ENCODE results near the gene ZNF827. TPM values are rescaled to one million over a fixed set of nuclear protein-coding genes. Genes with fewer than 3 reads are reported as not detected.

ZNF827 gene
- total RNA-seq, 1 experiment from 2014 or later = 5.3 TPM

DNA sequence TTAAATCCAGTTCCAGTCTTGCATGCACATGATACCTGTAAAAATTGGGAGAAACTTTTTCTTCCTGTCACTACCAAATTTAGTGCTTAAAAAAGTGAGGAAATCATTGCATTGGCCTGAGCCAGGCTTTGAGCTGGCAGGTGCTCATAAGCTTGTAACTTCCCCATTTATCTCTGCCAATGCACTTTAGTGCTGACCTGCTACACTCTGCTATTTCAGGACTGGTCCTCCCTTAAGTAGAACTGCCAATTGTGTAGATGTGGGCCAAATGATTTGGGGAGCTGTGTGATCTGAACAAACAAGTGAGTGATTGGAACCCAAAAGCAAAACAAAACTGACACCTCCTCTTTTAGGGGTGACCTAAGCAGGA is 51.8 kb downstream of the ZNF827 start:
- TF ChIP-seq, protein P1, sequence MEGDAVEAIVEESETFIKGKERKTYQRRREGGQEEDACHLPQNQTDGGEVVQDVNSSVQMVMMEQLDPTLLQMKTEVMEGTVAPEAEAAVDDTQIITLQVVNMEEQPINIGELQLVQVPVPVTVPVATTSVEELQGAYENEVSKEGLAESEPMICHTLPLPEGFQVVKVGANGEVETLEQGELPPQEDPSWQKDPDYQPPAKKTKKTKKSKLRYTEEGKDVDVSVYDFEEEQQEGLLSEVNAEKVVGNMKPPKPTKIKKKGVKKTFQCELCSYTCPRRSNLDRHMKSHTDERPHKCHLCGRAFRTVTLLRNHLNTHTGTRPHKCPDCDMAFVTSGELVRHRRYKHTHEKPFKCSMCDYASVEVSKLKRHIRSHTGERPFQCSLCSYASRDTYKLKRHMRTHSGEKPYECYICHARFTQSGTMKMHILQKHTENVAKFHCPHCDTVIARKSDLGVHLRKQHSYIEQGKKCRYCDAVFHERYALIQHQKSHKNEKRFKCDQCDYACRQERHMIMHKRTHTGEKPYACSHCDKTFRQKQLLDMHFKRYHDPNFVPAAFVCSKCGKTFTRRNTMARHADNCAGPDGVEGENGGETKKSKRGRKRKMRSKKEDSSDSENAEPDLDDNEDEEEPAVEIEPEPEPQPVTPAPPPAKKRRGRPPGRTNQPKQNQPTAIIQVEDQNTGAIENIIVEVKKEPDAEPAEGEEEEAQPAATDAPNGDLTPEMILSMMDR (IDR thresholded peaks at IDR 0.05; ENCODE audit: insufficient read depth in 1 of 2, low read depth in 1 of 2, low read length in 1 of 2, severe bottlenecking in 1 of 2, unreplicated experiment in 1 of 2) = no peak
- Histone ChIP-seq H3K36me3 (ENCODE audit: control insufficient read depth, insufficient read depth, low read length) (no peaks in the 10 kb centered on the region), H3K4me1 (no peaks in the 10 kb centered on the region), H3K9me3 (no peaks in the 10 kb centered on the region), H3K4me3 (ENCODE audit: low read depth, low read length) (no peak overlapping the region), H3K27me3 (replicated peaks; ENCODE audit: control insufficient read depth, insufficient read depth, low read length) (no peaks in the 10 kb centered on the region)
- no peaks in the 10 kb centered on the region for H3K9me3 Mint-ChIP-seq (ENCODE audit: unreplicated experiment)
- BruUV-seq (replicated peaks) = no TSS peak
- H3K36me3 Mint-ChIP-seq (ENCODE audit: insufficient read depth, unreplicated experiment) = no peaks in the 10 kb centered on the region
- no peak overlapping the region for H3K4me3 Mint-ChIP-seq (ENCODE audit: unreplicated experiment)
- POLR2A ChIA-PET = no interaction called here
- H3K27ac Mint-ChIP-seq (ENCODE audit: unreplicated experiment) = no peak overlapping the region
- H3K27me3 Mint-ChIP-seq (ENCODE audit: insufficient read depth, unreplicated experiment) = no peaks in the 10 kb centered on the region
- H3K4me1 Mint-ChIP-seq (ENCODE audit: low read depth, unreplicated experiment) = no peaks in the 10 kb centered on the region
- no peak for DNase-seq
- CTCF ChIA-PET = no interaction called here
- intact Hi-C loops (cut with micrococcal nuclease; ENCODE audit: unreplicated experiment) = no loop called here

DNA sequence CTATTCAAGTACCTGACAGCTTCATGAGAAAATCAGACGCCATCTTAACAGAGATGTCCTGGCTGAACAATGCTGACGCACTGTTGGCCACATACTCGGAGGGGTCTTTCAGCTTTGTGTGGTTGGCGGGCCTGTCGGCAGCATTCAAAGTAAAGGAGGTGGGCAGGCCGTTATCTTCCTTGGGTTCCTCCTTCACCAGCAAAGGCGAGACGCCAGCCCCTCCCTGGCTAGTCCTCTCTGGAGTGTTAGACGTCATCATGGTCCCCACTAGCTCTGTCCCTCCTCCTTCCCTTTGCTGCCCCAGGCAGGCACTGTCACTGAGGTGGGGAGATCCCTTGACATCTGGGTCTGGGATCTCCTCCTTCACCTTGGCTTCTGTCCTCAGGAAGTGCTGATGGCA is 53.0 kb downstream of the ZNF827 start:
- no peaks in the 10 kb centered on the region for H3K27me3 ChIP-seq (replicated peaks; ENCODE audit: control insufficient read depth, insufficient read depth, low read length)
- CTCF ChIA-PET = no interaction called here
- H3K27ac Mint-ChIP-seq (ENCODE audit: unreplicated experiment) = no peak overlapping the region

DNA sequence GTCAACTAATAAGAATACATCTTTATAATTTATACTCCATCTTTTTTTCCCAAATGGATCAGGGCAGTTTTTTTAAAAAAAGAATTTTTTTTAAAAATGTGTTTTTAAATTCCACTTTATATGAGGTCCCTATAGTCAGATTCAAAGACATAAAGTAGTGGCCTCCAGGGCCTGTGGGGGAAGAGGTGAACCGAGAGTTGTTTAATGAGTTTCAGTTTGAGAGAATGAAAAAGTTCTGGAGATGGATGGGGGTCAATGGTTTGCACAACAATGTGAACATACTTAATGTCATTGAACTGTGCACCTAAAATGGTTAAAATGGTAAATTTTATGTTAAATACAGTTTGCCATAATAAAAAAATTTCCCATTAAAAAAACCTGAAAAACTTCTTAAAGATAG is 53.8 kb downstream of the ZNF827 start:
- no peaks in the 10 kb centered on the region for H3K27me3 ChIP-seq (replicated peaks; ENCODE audit: control insufficient read depth, insufficient read depth, low read length)
- H3K4me1 Mint-ChIP-seq (ENCODE audit: low read depth, unreplicated experiment) = no peaks in the 10 kb centered on the region
- ChIA-PET CTCF (no interaction called here), POLR2A (no interaction called here)
- no peaks in the 10 kb centered on the region for H3K4me1 ChIP-seq
- H3K27ac Mint-ChIP-seq (ENCODE audit: unreplicated experiment) = no peak overlapping the region
- intact Hi-C loops (cut with micrococcal nuclease; ENCODE audit: unreplicated experiment) = no loop called here
- H3K36me3 Mint-ChIP-seq (ENCODE audit: insufficient read depth, unreplicated experiment) = no peaks in the 10 kb centered on the region
- no TSS peak for BruUV-seq (replicated peaks)
- H3K9me3 Mint-ChIP-seq (ENCODE audit: unreplicated experiment) = no peaks in the 10 kb centered on the region
- no peaks in the 10 kb centered on the region for H3K27me3 Mint-ChIP-seq (ENCODE audit: insufficient read depth, unreplicated experiment)
- TF ChIP-seq, protein P1 (IDR thresholded peaks at IDR 0.05; ENCODE audit: insufficient read depth in 1 of 2, low read depth in 1 of 2, low read length in 1 of 2, severe bottlenecking in 1 of 2, unreplicated experiment in 1 of 2) = no peak
- no peak overlapping the region for H3K4me3 ChIP-seq (ENCODE audit: low read depth, low read length)
- no peaks in the 10 kb centered on the region for H3K36me3 ChIP-seq (ENCODE audit: control insufficient read depth, insufficient read depth, low read length)
- no peaks in the 10 kb centered on the region for H3K9me3 ChIP-seq
- no peak for DNase-seq
- H3K4me3 Mint-ChIP-seq (ENCODE audit: unreplicated experiment) = no peak overlapping the region

More for the DNA sequence above, 53.0 kb downstream of the ZNF827 start:
- Mint-ChIP-seq H3K27me3 (ENCODE audit: insufficient read depth, unreplicated experiment) (no peaks in the 10 kb centered on the region), H3K36me3 (ENCODE audit: insufficient read depth, unreplicated experiment) (no peaks in the 10 kb centered on the region), H3K4me3 (ENCODE audit: unreplicated experiment) (no peak overlapping the region), H3K4me1 (ENCODE audit: low read depth, unreplicated experiment) (no peaks in the 10 kb centered on the region), H3K9me3 (ENCODE audit: unreplicated experiment) (no peaks in the 10 kb centered on the region)
- H3K9me3 ChIP-seq = no peaks in the 10 kb centered on the region
- DNase-seq = no peak
- TF ChIP-seq, protein P1 (IDR thresholded peaks at IDR 0.05; ENCODE audit: insufficient read depth in 1 of 2, low read depth in 1 of 2, low read length in 1 of 2, severe bottlenecking in 1 of 2, unreplicated experiment in 1 of 2) = no peak
- POLR2A ChIA-PET = no interaction called here
- no TSS peak for BruUV-seq (replicated peaks)
- no peaks in the 10 kb centered on the region for H3K4me1 ChIP-seq
- no peaks in the 10 kb centered on the region for H3K36me3 ChIP-seq (ENCODE audit: control insufficient read depth, insufficient read depth, low read length)
- intact Hi-C loops (cut with micrococcal nuclease; ENCODE audit: unreplicated experiment) = no loop called here
- H3K4me3 ChIP-seq (ENCODE audit: low read depth, low read length) = no peak overlapping the region
